Suppressor macrophage treated with lipopolysaccharide for 4 hours (primary cell): ENCODE data around the gene SAMD10.
A peak's percentile ranks its signal among the peaks of the same experiment; 100 is the strongest.

Experiments
- DNase-seq: peaks from one replicate; pipeline ENCODE4 v3.0.0-alpha.2; 2020

The SAMD10 gene

GRCh38 chr20:63955281-63955826 is 24.1 kb downstream of the SAMD10 start:
- DNase-seq, result peak; percentile 49

- DNase-seq, result no peak
Observed at GRCh38 chr20:63953764-63954429, 25.5 kb downstream of the SAMD10 start.

DNA sequence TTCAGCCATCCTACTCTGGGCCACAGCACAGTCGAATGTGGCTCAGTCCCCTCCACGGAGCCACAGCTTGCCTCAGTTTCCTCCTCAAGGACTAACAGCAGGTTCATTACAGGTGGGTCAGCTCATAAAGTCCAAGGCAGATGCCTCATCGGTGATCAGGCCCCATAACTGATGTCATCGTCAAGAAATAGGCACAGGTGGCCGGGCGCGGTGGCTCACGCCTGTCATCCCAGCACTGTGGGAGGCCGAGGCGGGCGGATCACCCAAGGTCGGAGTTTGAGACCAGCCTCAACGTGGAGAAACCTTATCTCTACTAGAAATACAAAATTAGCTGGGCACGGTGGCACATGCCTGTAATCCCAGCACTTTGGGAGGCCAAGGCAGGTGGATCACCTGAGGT is 26.7 kb downstream of the SAMD10 start:
- DNase-seq, result no peak

GRCh38 chr20:63952210-63952535 is 27.3 kb downstream of the SAMD10 start:
- no peak for DNase-seq

DNA sequence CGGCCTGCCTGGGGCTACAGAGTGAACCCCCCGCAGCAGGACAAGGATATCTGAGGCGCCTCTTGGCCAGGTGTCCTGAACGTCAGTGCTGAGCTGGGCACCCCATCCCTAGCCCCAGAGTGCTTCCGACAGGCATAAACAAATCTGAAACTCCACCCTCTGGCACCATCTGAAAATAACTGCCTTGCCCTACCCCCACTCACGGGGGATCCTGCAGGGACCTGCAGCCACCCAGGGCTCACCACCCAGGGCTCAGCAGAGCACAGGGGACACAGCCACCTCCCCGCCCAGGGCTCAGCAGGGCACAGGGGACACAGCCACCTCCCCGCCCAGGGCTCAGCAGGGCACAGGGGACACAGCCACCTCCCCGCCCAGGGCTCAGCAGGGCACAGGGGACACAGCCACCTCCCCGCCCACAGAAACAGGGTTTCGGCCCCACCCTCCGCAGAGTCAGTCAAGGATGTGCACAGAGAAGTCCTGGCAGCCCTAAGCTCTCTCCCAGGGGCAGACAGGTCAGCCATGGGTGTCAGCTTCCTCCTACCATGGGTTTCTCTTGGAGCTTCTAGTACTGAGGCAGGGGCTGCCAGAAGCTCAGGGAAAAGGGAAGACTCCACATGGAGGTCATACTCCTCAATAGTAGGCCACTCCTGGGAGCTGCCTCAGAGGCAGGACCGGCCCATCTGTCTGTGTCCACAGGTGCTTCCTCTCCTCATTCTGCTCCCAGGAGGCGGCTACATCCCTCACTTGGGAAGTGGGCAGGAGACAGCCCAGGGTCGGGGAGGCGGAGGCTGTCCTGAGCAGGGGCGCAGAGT is 27.8 kb downstream of the SAMD10 start:
- DNase-seq, result no peak

GRCh38 chr20:63950701-63951397 is 28.6 kb downstream of the SAMD10 start:
- DNase-seq, result no peak

DNA sequence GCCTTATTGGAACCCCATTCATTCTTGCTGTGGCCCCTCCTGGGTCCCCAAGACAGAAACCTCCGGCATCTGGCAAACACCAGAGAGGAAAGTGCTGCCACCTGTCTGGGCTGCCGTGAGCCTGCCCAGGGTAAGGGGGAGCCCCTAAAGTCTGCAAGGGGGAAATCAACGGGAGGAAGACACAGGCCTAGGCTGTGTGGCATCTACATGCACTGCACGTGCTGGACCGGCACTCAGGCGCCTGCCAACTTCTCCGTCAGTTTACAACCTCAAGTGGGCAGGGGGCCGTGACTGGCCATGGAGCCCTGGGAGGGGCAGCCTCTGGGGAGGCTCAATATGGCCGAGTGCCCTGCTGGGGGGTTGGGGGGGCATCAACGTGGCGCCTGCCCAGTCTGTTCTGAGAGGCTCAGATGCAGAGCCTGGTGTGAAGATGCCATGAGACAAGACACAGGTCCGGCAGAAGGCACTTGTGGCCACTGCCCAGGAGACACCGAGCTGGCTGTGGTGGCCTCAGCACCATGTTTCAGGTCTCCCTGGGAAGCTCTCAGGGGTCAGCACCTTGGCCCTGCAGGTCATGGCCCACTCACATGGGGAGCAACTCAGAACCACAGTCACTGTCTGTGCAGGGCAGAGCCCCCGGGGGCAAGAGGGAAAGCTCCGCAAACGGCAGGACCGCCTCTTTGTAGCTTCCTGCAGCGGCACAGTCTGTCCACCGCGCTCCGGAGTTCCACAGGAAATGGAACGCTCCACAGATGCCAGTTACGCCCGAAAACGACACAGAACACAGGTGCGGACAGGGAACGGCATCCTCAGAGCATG is 31.6 kb downstream of the SAMD10 start:
- no peak for DNase-seq

- no peak for DNase-seq
Observed at GRCh38 chr20:63946986-63947637, 32.3 kb downstream of the SAMD10 start.

DNA sequence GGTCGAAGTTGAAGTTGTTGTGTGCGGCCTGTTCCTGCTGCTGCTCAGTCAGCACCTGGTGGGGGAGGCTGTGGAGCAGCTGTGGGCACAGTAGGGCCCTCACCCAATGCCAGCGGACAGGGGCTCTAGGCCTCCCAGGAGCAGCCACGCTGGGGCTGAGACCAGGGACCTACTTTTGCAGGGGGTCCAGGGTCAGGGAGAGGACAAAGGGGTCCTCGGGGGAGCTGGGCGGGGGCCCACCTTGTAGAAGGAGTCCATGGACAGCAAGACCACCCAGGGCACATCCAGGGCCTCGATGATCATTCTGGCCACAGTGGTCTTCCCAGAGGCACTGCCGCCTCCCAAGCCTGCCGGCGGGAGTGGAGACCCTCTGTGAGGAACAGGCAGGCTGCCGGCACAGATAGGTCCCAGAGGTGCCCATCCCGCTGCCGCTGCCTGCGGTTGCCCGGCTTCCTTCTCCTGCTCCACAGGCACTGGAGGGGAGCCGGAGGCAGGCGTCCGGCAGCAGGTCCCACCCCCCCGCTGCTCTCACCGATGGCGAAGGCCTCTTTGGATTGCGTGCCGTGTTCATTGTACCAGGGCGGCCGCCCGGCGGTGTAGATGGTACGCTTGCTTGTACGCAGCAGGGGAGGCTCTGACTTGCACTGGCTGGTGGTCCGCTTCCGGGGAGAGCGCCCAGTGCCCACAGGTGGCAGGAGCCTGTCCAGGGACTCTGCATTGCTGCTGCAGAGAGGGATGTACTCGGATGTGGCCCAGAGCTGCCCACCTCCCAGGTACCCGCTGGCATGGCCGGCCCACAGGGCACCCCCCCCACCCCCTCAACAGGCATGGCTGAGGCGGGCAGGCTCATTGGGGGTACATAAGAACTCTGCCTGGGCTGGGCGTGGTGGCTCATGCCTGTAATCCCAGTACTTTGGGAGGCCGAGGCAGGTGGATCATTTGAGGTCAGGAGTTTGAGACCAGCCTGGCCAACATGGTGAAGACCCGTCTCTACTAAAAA is 33.2 kb downstream of the SAMD10 start:
- no peak for DNase-seq

- DNase-seq, result no peak
Observed at GRCh38 chr20:63945031-63945658, 34.3 kb downstream of the SAMD10 start.

GRCh38 chr20:63944078-63944941 is 35.1 kb downstream of the SAMD10 start:
- no peak for DNase-seq

- no peak for DNase-seq
Observed at GRCh38 chr20:63943808-63944077, 35.7 kb downstream of the SAMD10 start.

- no peak for DNase-seq
Observed at GRCh38 chr20:63942969-63943807, 36.3 kb downstream of the SAMD10 start.

DNA sequence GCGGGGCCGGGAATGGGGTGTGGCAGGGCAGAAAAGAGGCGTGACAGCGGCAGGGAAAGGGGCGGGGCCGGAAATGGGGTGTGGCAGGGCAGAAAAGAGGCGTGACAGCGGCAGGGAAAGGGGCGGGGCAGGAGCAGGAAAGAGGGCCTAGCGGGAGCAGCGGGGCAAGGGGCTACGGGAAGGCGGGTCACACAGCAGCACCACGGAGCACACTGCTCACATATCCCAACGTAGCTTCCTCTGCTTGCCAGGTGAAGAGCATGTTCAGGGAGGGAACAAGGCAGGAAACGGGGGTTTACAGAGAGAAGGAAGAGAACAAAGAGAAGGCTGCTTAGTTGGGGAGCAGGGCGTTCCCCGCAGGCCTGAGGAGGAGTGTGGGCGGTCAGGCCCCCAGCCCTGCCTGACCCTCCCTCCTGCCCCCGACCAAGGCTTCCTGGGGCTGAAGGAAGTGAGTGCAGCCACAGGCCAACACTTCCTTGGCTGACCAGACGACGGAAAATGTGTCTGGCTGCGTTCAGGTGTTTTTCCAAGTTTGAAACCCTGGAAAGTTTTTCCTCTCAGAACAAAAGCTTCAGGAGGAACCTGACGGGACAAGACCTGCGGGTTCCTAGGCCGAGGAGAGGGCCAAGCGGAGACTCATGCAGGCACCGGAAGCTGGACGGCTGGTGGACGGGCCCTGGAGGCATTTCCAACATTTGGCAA is 37.0 kb downstream of the SAMD10 start:
- peak; percentile 54 for DNase-seq

DNA sequence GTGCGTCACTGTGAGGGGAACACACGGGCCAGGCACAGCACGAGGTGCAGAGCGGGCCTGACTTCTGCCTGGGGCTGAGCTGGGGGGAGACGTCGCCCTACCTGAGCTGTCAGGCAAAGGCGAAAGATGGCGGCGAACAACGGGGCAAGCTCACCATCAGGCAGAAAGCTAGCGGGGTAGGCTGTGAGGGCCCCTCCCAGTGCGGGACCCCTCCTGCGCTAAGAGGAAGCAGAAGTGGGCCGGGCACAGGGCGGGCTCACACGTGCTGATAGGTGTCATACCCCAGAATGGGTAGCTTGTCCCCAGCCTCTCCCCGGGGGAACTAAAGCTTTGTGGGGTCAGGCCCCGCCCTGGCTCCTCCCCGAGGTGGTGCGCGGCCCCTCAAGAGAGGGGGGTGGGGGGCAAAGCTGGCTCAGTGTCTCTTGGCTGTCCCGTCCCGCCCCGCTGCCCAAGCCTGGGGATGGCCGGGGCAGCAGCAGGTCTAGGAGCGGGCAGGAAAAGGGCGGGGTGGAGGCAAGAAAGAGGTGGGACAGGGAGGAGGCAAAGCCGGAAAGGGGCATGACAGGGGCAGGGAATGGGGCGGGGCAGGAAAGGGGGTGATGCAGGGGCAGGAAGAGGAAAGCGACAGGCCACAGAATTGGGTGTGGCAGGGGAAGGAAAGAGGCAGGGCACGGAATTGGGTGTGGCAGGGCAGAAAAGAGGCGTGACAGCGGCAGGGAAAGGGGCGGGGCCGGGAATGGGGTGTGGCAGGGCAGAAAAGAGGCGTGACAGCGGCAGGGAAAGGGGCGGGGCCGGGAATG is 38.0 kb downstream of the SAMD10 start:
- peak; percentile 72 for DNase-seq

- no peak for DNase-seq
Observed at GRCh38 chr20:63940472-63941266, 38.8 kb downstream of the SAMD10 start.
